Measurements from ENCODE around the gene HCN4.
A peak's percentile ranks its signal among the peaks of the same experiment; 100 is the strongest.

Gene HCN4

DNA sequence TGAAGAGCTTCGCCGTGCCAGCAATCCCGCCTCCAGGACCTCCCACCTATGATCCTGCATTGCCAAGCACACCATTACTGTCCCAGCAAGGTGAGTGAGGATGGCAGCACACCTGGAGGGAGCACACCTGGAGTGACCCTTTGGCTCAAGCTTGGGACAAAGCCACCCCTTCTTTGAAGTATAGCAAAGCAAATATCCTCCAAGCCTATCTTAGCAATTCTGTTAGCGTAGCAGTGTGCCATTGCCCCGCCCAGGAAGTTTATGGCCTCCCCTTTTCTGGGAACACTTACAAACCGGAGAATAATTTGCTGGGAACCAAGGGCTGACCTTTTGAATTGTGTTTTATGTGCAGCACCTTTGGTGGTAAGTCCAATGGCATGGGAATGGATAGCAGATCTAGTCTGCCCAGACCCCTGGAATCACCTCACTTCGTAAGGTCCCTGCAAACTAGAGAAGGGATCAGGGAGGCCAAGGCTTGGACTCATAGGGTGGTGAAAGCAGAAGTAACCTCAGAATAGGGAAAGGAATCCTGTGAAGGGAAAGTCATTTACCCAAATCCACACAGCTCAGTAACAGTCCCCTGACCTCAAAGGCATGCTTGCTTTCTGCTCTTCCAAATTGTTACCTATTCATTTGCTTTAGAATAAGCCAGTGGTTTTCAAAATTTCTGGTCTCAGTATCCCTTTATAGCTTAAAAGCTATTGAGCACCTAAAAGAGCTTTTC, 70.1 kb downstream of the HCN4 start:
- TF ChIP-seq, protein P1, sequence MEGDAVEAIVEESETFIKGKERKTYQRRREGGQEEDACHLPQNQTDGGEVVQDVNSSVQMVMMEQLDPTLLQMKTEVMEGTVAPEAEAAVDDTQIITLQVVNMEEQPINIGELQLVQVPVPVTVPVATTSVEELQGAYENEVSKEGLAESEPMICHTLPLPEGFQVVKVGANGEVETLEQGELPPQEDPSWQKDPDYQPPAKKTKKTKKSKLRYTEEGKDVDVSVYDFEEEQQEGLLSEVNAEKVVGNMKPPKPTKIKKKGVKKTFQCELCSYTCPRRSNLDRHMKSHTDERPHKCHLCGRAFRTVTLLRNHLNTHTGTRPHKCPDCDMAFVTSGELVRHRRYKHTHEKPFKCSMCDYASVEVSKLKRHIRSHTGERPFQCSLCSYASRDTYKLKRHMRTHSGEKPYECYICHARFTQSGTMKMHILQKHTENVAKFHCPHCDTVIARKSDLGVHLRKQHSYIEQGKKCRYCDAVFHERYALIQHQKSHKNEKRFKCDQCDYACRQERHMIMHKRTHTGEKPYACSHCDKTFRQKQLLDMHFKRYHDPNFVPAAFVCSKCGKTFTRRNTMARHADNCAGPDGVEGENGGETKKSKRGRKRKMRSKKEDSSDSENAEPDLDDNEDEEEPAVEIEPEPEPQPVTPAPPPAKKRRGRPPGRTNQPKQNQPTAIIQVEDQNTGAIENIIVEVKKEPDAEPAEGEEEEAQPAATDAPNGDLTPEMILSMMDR (IDR thresholded peaks at IDR 0.05; ENCODE audit: low read length, missing control alignments): no peak
- H3K4me3 ChIP-seq (replicated peaks; ENCODE audit: low read depth, low read length): no peak overlapping the region

DNA sequence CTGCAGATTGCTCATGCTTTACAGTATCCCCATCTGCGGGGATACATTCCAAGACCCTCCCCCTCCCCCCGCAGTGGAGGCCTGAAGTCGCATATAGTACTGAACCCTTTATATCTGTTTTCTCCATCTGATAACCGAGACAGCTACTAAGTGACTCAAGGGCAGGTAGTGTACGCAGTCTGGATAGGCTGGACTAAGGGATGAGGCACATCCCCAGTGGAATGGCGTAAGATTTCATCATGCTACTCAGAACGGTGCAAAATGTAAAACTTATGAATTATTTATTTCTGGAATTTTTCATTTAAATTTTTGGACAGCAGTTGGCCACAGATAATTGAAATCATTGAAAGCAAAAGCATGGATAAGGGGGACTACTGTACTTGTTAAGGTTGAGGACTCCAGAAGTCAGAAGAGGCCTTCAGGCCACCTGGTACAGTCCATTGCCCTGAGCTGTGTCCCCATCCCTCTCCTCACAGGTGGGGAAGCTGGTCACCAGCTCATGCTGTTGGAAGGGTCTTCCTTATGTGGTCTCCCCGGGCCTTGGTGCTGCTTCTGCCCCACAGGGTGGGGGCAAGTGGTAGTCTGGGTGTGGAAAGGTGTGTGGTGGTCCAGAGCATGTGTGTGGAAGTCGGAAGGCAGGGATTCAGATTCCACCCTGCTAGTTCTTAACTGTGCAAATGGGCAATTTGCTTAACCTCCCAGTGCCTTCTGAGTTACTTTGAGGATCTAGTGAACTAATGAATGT, 72.0 kb downstream of the HCN4 start:
- DNase-seq (ENCODE audit: low read depth): no peak
- no peak overlapping the region for H3K4me3 ChIP-seq (replicated peaks; ENCODE audit: low read depth, low read length)
- TF ChIP-seq, protein P1 (IDR thresholded peaks at IDR 0.05; ENCODE audit: low read length, missing control alignments): no peak

More for the DNA sequence above, 70.1 kb downstream of the HCN4 start:
- no peak for DNase-seq (ENCODE audit: low read depth)

DNA sequence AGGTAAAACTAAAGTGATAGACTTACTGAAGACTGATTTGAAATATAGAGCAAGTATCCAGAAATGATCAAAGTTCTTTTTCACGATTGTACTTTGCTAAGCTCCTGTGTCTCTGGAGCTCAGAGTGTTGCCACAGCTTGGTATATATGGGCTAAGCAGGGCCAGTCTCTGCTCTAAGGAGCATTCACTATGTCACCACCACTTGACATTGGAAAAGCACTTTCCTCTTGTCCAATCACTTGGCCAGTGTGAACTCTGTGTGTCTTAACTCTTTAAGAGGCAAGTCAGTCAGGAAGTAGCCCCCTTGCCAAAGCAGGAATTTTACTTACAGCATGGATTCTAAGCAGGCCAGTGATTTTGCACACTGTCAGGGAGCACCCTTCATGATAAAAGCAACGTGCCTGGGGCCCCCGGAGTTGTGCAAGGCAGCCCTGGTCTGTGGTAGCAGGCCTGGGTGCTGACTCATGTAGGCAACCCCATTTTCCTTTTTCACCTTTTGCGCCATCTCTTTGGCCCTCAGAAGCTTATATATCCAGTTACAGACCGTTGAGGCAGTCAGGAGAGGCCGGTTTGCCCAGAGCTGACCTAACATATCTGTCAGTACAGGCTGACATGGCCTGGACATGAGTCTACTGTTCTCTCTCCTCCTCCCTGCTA, 73.0 kb downstream of the HCN4 start:
- H3K4me3 ChIP-seq (replicated peaks; ENCODE audit: low read depth, low read length): no peak overlapping the region
- peak; percentile 37 for DNase-seq (ENCODE audit: low read depth)
- TF ChIP-seq, protein P1 (IDR thresholded peaks at IDR 0.05; ENCODE audit: low read length, missing control alignments): no peak

DNA sequence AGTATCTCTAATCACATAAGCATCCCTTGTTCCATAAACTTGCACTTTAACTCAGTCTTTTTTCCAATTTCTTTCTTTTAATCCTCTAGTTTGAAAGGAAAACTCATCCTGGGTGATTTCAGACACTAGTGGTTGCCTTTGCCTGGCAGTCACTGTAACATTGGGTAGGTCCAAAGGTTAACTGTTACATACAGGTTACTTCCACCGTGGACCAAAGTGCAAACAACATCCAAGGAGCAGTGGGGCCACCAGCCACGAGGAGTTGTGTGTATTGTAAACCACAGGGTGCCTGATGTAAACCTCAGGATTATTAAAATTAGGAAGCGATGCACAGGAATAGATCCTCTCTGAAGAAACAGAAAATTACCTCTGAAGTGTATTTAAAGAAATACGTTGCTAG, 75.0 kb downstream of the HCN4 start:
- no peak for DNase-seq (ENCODE audit: low read depth)
- TF ChIP-seq, protein P1 (IDR thresholded peaks at IDR 0.05; ENCODE audit: low read length, missing control alignments): no peak
- no peak overlapping the region for H3K4me3 ChIP-seq (replicated peaks; ENCODE audit: low read depth, low read length)

DNA sequence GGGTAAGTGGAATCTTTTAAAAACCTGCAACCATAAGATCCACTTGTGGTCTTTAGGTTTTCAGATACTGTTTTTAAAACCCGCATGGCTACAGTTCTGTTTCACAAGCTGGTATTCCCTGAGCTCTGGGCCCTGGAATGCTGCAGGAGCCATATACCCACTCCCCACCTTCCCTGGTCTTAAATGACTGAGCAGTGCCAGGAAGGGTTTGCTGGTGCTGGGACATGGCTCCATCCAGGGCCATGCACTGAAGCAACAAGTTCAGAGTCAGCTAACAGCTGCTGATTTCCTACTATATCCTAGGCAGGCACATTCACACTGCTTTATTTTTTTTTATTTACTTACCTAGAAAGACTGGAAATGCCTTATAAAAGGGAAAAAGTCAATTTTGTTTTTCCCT, 77.3 kb downstream of the HCN4 start:
- TF ChIP-seq, protein P1 (IDR thresholded peaks at IDR 0.05; ENCODE audit: low read length, missing control alignments): no peak
- DNase-seq (ENCODE audit: low read depth): no peak
- H3K4me3 ChIP-seq (replicated peaks; ENCODE audit: low read depth, low read length): no peak overlapping the region

DNA sequence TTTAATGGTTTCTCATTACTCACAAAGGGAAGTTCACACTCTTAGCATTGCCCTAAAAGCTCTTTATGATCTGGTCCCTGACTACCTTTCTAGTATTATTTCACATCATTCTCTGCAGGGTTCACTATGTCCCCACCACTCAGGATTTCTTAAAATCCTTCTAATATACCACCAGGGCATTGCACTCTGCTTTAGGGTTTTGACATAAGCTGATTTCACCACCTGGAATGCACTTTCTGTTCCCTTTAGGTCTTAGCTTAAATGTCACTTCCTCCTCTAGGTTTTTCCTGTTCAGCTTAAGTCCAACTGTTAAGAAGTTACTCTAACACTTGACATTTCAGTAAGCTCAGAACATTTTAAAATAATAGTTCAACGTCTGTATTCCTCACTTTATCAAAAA, 81.7 kb downstream of the HCN4 start:
- no peak overlapping the region for H3K4me3 ChIP-seq (replicated peaks; ENCODE audit: low read depth, low read length)
- TF ChIP-seq, protein P1 (IDR thresholded peaks at IDR 0.05; ENCODE audit: low read length, missing control alignments): no peak
- DNase-seq (ENCODE audit: low read depth): no peak
